Erythroblast (primary cell): ENCODE results near the gene MC4R.

ENCODE experiments used
- GATA1 ChIP-seq: IDR thresholded peaks from 2 replicates; pipeline ENCODE4 v1.6.1; 2011; ENCODE audit warnings: low read depth, mild to moderate bottlenecking, control low read depth, low read length, moderate library complexity
- POLR2A ChIP-seq: IDR thresholded peaks from 2 replicates; pipeline ENCODE4 v1.6.1; 2011; ENCODE audit warnings: mild to moderate bottlenecking, low read length

DNA sequence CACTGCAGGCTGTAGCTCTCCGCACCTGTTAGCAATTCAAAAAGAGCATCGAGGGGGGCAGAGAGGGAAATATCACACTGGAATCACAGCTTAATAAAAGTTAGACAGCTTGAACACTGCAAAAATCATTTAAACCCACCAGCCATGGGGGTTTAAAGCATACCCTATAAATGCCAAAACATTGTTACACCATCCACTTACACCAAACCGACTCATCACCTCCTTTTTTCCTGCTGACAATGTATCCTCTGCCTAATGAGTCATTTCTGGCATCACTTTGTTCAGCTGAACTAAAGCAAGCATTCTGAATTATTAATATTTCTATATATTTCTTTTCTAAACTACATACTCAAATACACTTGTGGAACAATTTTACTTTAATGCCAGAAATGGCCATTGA, 21.6 kb downstream of the MC4R start:
- TF ChIP-seq POLR2A (no peak), GATA1 (no peak)
